ENCODE measurements around the gene TREML4.
A peak's percentile ranks its signal among the peaks of the same experiment; 100 is the strongest.
"Not testable (repeated sequence)": the region's sequence is repeated elsewhere in the genome, so short reads cannot be mapped to it uniquely, and the experiment has no call there.

The TREML4 gene

GRCh38 chr6:41187924-41188886 is 39.9 kb upstream of the TREML4 start:
- TF ChIP-seq CTCF (IDR thresholded peaks at IDR 0.05; ENCODE audit: extremely low read depth, insufficient read depth, missing control alignments), result no peak
- DNase-seq (ENCODE audit: low spot score), result no peak
- in situ Hi-C loops (cut with MboI; ENCODE audit: low pct_unique_long_range_greater_than_20kb, low sequenced_read_pairs, unreplicated experiment), result no loop called here

GRCh38 chr6:41189046-41189445 is 39.1 kb upstream of the TREML4 start:
- DNase-seq (ENCODE audit: low spot score); in situ Hi-C loops (cut with MboI; ENCODE audit: low pct_unique_long_range_greater_than_20kb, low sequenced_read_pairs, unreplicated experiment): not testable (repeated sequence)

- no peak for TF ChIP-seq CTCF (IDR thresholded peaks at IDR 0.05; ENCODE audit: extremely low read depth, insufficient read depth, missing control alignments)
- in situ Hi-C loops (cut with MboI; ENCODE audit: low pct_unique_long_range_greater_than_20kb, low sequenced_read_pairs, unreplicated experiment), result no loop called here
- no peak for DNase-seq (ENCODE audit: low spot score)
Measured at GRCh38 chr6:41189967-41190366, 38.2 kb upstream of the TREML4 start.

- no peak for DNase-seq (ENCODE audit: low spot score)
- no peak for TF ChIP-seq CTCF (IDR thresholded peaks at IDR 0.05; ENCODE audit: extremely low read depth, insufficient read depth, missing control alignments)
- in situ Hi-C loops (cut with MboI; ENCODE audit: low pct_unique_long_range_greater_than_20kb, low sequenced_read_pairs, unreplicated experiment), result no loop called here
Measured at GRCh38 chr6:41190791-41191190, 37.4 kb upstream of the TREML4 start.

- in situ Hi-C loops (cut with MboI; ENCODE audit: low pct_unique_long_range_greater_than_20kb, low sequenced_read_pairs, unreplicated experiment), result no loop called here
- peak; percentile 74 for TF ChIP-seq CTCF (IDR thresholded peaks at IDR 0.05; ENCODE audit: extremely low read depth, insufficient read depth, missing control alignments)
- DNase-seq (ENCODE audit: low spot score), result peak; percentile 23
Measured at GRCh38 chr6:41191569-41191968, 36.6 kb upstream of the TREML4 start.

- in situ Hi-C loops (cut with MboI; ENCODE audit: low pct_unique_long_range_greater_than_20kb, low sequenced_read_pairs, unreplicated experiment), result no loop called here
- DNase-seq (ENCODE audit: low spot score), result no peak
Measured at GRCh38 chr6:41193171-41193734, 34.9 kb upstream of the TREML4 start.

More at GRCh38 chr6:41193171-41193734, 34.9 kb upstream of the TREML4 start:
- TF ChIP-seq CTCF (IDR thresholded peaks at IDR 0.05; ENCODE audit: extremely low read depth, insufficient read depth, missing control alignments), result no peak

Measured in GM13977 (cell line).